Left colon (tissue), 2 donors: Measurements from ENCODE around the gene GNB5. TPM values are rescaled to one million over a fixed set of nuclear protein-coding genes. Genes with fewer than 3 reads are reported as not detected.
"Not testable (repeated sequence)": the region's sequence is repeated elsewhere in the genome, so short reads cannot be mapped to it uniquely, and the experiment has no call there.

Experiments used
- ATAC-seq: fragments of 200-7000 bp; cut with Tn5 transposase; one replicate; pipeline ENCODE4 v1.9.1; 2020; ENCODE audit warnings: mild to moderate bottlenecking, moderate library complexity
- DNase-seq, 2 donors: peaks; one replicate each; pipeline ENCODE4 v3.0.0-alpha.2; 2020
- intact Hi-C, 2 donors: fragments of 100-400 bp; cut with DNase I in 1 of 2; cut with micrococcal nuclease in 1 of 2; formaldehyde crosslinking; loops; one replicate each; pipeline versions ENCODE4 v1.11.2 to v1.14.0; 2022; cut with DNase I, micrococcal nuclease
- total RNA-seq, 2 donors: library from RNA; stranded (reverse); fragmentation: NEBNext Ultra II Directional; extraction: Animal tissue kit (Norgen Biotek cat#: 25700); gene quantifications; one replicate each; pipeline ENCODE4 v1.2.1, GENCODE V29; 2021
- donor health status: DM: no; HTN: no; CAD: no.
- donor health status: DM: yes; HTN: yes; CAD: no.

GNB5 gene
- total RNA-seq, 2 donors from 2014 or later = 5.4 to 9.2 TPM

- intact Hi-C loops = loop anchor here in 1 of 2 donors (5.0 kb wide), 1 partner anchor 101 kb away; no protein-coding TSS in a partner anchor
- DNase-seq (no peak), ATAC-seq (peak; percentile 65)
Observed at GRCh38 chr15:52083603-52084002, 107.6 kb downstream of the GNB5 start.

GRCh38 chr15:52083037-52083359 is 108.2 kb downstream of the GNB5 start:
- not testable (repeated sequence) for DNase-seq, ATAC-seq
- intact Hi-C loops = loop anchor here in 1 of 2 donors (5.0 kb wide), 1 partner anchor 101 kb away; no protein-coding TSS in a partner anchor

GRCh38 chr15:52082197-52083036 is 108.8 kb downstream of the GNB5 start:
- intact Hi-C loops = loop anchor here in 1 of 2 donors (5.0 kb wide), 1 partner anchor 100 kb away; no protein-coding TSS in a partner anchor
- DNase-seq (no peak), ATAC-seq (no peak)

- intact Hi-C loops = loop anchor here in 1 of 2 donors (5.0 kb wide), 1 partner anchor 99 kb away; no protein-coding TSS in a partner anchor
- DNase-seq = no peak
- no peak for ATAC-seq
Observed at GRCh38 chr15:52080706-52081392, 110.3 kb downstream of the GNB5 start.

GRCh38 chr15:52080031-52080430 is 111.2 kb downstream of the GNB5 start:
- ATAC-seq (no peak), DNase-seq (no peak)
- intact Hi-C loops = loop anchor here in 1 of 2 donors (5.0 kb wide), 1 partner anchor 98 kb away; no protein-coding TSS in a partner anchor

GRCh38 chr15:52078876-52079700 is 112.1 kb downstream of the GNB5 start:
- intact Hi-C loops = no loop called here

GRCh38 chr15:52078197-52078875 is 112.9 kb downstream of the GNB5 start:
- no peak for DNase-seq
- ATAC-seq = peak; percentile 9
- intact Hi-C loops = no loop called here

More at GRCh38 chr15:52078876-52079700, 112.1 kb downstream of the GNB5 start:
- ATAC-seq (peak; percentile 68), DNase-seq (peak; percentile 78 to 96)

- intact Hi-C loops = no loop called here
- ATAC-seq (peak; percentile 80), DNase-seq (peak; percentile 40 to 56)
Observed at GRCh38 chr15:52076889-52077781, 114.1 kb downstream of the GNB5 start.

- intact Hi-C loops = no loop called here
- ATAC-seq (peak; percentile 79), DNase-seq (peak; percentile 46 to 85)
Observed at GRCh38 chr15:52071570-52071969, 119.6 kb downstream of the GNB5 start.

GRCh38 chr15:52069559-52069958 is 121.6 kb downstream of the GNB5 start:
- DNase-seq = peak; percentile 50 to 74
- intact Hi-C loops = no loop called here
- ATAC-seq = peak; percentile 68

- no peak for ATAC-seq
Observed at GRCh38 chr15:52068004-52068615, 123.1 kb downstream of the GNB5 start.

GRCh38 chr15:52067545-52067926 is 123.7 kb downstream of the GNB5 start:
- intact Hi-C loops = no loop called here
- ATAC-seq = no peak

More at GRCh38 chr15:52068004-52068615, 123.1 kb downstream of the GNB5 start:
- DNase-seq = no peak
- intact Hi-C loops = no loop called here

GRCh38 chr15:52066842-52067544 is 124.2 kb downstream of the GNB5 start:
- peak; percentile 69 for ATAC-seq
- DNase-seq = peak; percentile 31 to 65
- intact Hi-C loops = no loop called here

More at GRCh38 chr15:52067545-52067926, 123.7 kb downstream of the GNB5 start:
- no peak for DNase-seq
